WTC11 (cell line): Measurements from ENCODE around the gene FGF16. TPM values are rescaled to one million over a fixed set of nuclear protein-coding genes. Genes with fewer than 3 reads are reported as not detected.

Experiments used
- ATAC-seq: fragments of 200-7000 bp; cut with Tn5 transposase; 2 replicates; pipeline ENCODE4 v1.10.0; 2021; ENCODE audit warnings: mild to moderate bottlenecking, moderate library complexity
- CTCF ChIA-PET: fragments of 300-600 bp; sonication (Branson Sonifier 250); formaldehyde crosslinking; loops from one replicate; lab custom pipeline; 2021; ENCODE audit warnings: antibody characterized with exemption; lab: Charles Lee
- POLR2A ChIA-PET: fragments of 350-600 bp; sonication (Branson Sonifier 250); formaldehyde crosslinking; loops from one replicate; lab custom pipeline; 2021; ENCODE audit warnings: antibody characterized with exemption; lab: Charles Lee
- DNase-seq: peaks from one replicate; pipeline ENCODE4 v3.0.0; 2021; ENCODE audit warnings: low spot score
- H3K27ac Mint-ChIP-seq: 2 replicates; pipeline ENCODE4 v1.8.0; 2021; ENCODE audit warnings: mixed read lengths
- H3K27me3 Mint-ChIP-seq: 2 replicates; pipeline ENCODE4 v1.8.0; 2021; ENCODE audit warnings: low read depth, mild to moderate bottlenecking, moderate library complexity, mixed read lengths
- H3K36me3 Mint-ChIP-seq: 2 replicates; pipeline ENCODE4 v1.8.0; 2021; ENCODE audit warnings: mixed read lengths
- H3K4me1 Mint-ChIP-seq: 2 replicates; pipeline ENCODE4 v1.8.0; 2022; ENCODE audit warnings: mixed read lengths
- H3K4me3 Mint-ChIP-seq: 2 replicates; pipeline ENCODE4 v1.8.0; 2021; ENCODE audit warnings: mild to moderate bottlenecking, moderate library complexity, mixed read lengths
- H3K9me3 Mint-ChIP-seq: 2 replicates; pipeline ENCODE4 v1.8.0; 2021; ENCODE audit warnings: mixed read lengths
- CBFB ChIP-seq: sonication (generic); formaldehyde crosslinking; IDR thresholded peaks from 2 replicates; pipeline ENCODE4 v1.8.1; 2022; ENCODE audit warnings: mild to moderate bottlenecking, low read depth, missing genetic modification reagents
- CREB1 ChIP-seq: sonication (generic); formaldehyde crosslinking; IDR thresholded peaks from 2 replicates; pipeline ENCODE4 v1.8.0; 2023; ENCODE audit warnings: mild to moderate bottlenecking, missing genetic modification reagents
- CREM ChIP-seq: sonication (generic); formaldehyde crosslinking; IDR thresholded peaks from 2 replicates; pipeline ENCODE4 v1.8.1; 2022; ENCODE audit warnings: mild to moderate bottlenecking, missing genetic modification reagents, moderate library complexity
- EMX1 ChIP-seq: fragments of 250-450 bp; sonication (Bioruptor Pico); IDR thresholded peaks from 2 replicates; pipeline ENCODE4 v1.8.0; 2021; ENCODE audit warnings: mild to moderate bottlenecking
- FOXJ3 ChIP-seq: sonication (generic); formaldehyde crosslinking; IDR thresholded peaks from 2 replicates; pipeline ENCODE4 v1.9.0; 2021; ENCODE audit warnings: missing genetic modification reagents, mild to moderate bottlenecking, borderline replicate concordance
- HMGA2 ChIP-seq: fragments of 250-450 bp; sonication (Bioruptor Pico); IDR thresholded peaks from 2 replicates; pipeline ENCODE4 v1.4.0; 2021; ENCODE audit warnings: mild to moderate bottlenecking, moderate library complexity
- MYBL2 ChIP-seq: sonication (generic); formaldehyde crosslinking; IDR thresholded peaks from 2 replicates; pipeline ENCODE4 v1.8.1; 2023; ENCODE audit warnings: mild to moderate bottlenecking, moderate library complexity, missing genetic modification reagents
- SMAD4 ChIP-seq: sonication (generic); formaldehyde crosslinking; IDR thresholded peaks from 2 replicates; pipeline ENCODE4 v1.8.0; 2022; ENCODE audit warnings: mild to moderate bottlenecking, missing genetic modification reagents
- SP1 ChIP-seq: sonication (generic); formaldehyde crosslinking; conservative IDR thresholded peaks from 2 replicates; pipeline ENCODE4 v1.8.1; 2022; ENCODE audit warnings: missing genetic modification reagents
- ZNF423 ChIP-seq: fragments of 250-450 bp; sonication (Bioruptor Pico); IDR thresholded peaks from 2 replicates; pipeline ENCODE4 v2.1.2; 2022; ENCODE audit warnings: mild to moderate bottlenecking, moderate library complexity
- total RNA-seq: library from RNA; stranded (reverse); gene quantifications from 3 replicates; pipeline ENCODE4 v1.2.3, GENCODE V29; 2021
- TF ChIP-seq, protein P1 (sequence below): sonication (generic); formaldehyde crosslinking; IDR thresholded peaks from 2 replicates; pipeline ENCODE4 v1.8.1; 2023; ENCODE audit warnings: mild to moderate bottlenecking, missing genetic modification reagents, moderate library complexity
- TF ChIP-seq, protein P2 (sequence below): sonication (generic); formaldehyde crosslinking; IDR thresholded peaks from 2 replicates; pipeline ENCODE4 v1.8.1; 2023; ENCODE audit warnings: mild to moderate bottlenecking, moderate library complexity, missing genetic modification reagents
- TF ChIP-seq, protein P3 (sequence below): sonication (generic); formaldehyde crosslinking; IDR thresholded peaks from 2 replicates; pipeline ENCODE4 v1.8.0; 2022; ENCODE audit warnings: mild to moderate bottlenecking, missing genetic modification reagents
- TF ChIP-seq, protein P4 (sequence below): fragments of 250-450 bp; sonication (Bioruptor Pico); IDR thresholded peaks from 2 replicates; pipeline ENCODE4 v1.9.0; 2021; ENCODE audit warnings: mild to moderate bottlenecking
- TF ChIP-seq, protein P5 (sequence below): sonication (generic); formaldehyde crosslinking; conservative IDR thresholded peaks from 2 replicates; pipeline ENCODE4 v1.8.1; 2023; ENCODE audit warnings: mild to moderate bottlenecking, low read depth, missing genetic modification reagents, moderate library complexity
- TF ChIP-seq, protein P6 (sequence below): sonication (generic); formaldehyde crosslinking; IDR thresholded peaks from 2 replicates; pipeline ENCODE4 v1.8.1; 2022; ENCODE audit warnings: mild to moderate bottlenecking, missing genetic modification reagents, moderate library complexity, borderline replicate concordance
- TF ChIP-seq, protein P7 (sequence below): sonication (generic); formaldehyde crosslinking; IDR thresholded peaks from 2 replicates; pipeline ENCODE4 v1.8.0; 2023; ENCODE audit warnings: missing genetic modification reagents

The FGF16 gene
- total RNA-seq, 1 experiment from 2014 or later: 1.6 TPM

DNA sequence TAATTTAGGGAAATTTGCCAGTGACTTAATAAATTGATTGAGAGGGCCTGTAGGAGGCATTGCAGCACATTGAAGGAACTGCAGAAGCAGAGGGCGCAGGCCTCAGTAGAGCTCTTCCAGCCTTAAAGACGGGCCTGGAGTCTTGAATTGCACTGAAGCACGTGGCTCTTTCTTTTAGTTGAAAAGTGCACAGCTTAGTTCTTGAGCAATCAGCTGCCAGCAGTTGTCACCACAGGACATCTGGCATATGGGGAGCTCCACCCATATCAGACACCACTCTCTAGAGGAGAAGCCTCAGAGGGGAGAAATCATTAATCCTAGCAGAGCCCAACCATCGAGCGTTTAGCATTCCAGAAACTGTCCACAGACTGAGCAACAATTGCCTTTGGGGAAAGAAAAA lies 16.0 kb upstream of the FGF16 start:
- no peak overlapping the region for H3K27ac Mint-ChIP-seq
- TF ChIP-seq FOXJ3 (CRISPR knock-in tag) (no peak), SMAD4 (CRISPR knock-in tag) (no peak), CREB1 (CRISPR knock-in tag) (no peak), SP1 (CRISPR knock-in tag) (no peak)
- TF ChIP-seq, protein P1, sequence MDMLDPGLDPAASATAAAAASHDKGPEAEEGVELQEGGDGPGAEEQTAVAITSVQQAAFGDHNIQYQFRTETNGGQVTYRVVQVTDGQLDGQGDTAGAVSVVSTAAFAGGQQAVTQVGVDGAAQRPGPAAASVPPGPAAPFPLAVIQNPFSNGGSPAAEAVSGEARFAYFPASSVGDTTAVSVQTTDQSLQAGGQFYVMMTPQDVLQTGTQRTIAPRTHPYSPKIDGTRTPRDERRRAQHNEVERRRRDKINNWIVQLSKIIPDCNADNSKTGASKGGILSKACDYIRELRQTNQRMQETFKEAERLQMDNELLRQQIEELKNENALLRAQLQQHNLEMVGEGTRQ (CRISPR knock-in tag): no peak
- ATAC-seq (peak; percentile 71), DNase-seq (no peak)
- no peak overlapping the region for H3K4me3 Mint-ChIP-seq
- H3K27me3 Mint-ChIP-seq: peaks cover 18% of the 10 kb centered on the region
- POLR2A ChIA-PET: no interaction called here
- H3K9me3 Mint-ChIP-seq: 0 out of 2 replicates have a peak, but pooled peaks cover 3% of the 10 kb centered on the region
- H3K4me1 Mint-ChIP-seq: peaks cover 26% of the 10 kb centered on the region
- no peaks in the 10 kb centered on the region for H3K36me3 Mint-ChIP-seq
- CTCF ChIA-PET: interaction anchor here (1.1 kb wide), 1 partner anchor 16 kb away, joined by 3 read pairs; the partner anchor contains the start of gene FGF16

DNA sequence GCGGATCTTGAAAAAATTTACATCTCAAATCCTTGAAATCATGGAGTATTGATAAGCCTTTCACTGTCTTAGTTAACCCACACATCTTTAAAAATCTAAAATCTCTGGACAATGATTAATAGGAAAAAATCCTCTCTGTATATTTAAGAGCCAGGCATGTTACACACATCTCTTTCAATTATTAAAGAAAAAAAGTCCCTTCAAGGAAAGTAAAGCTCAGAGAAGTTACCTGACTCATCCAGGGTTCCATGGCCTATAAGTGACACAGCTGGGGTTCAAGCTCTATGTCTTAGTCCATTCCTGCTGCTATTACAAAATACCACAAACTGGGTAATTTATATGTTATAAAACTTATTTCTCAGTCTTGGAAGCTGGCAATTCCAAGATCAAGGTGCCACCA lies 14.2 kb upstream of the FGF16 start:
- DNase-seq (no peak), ATAC-seq (no peak)
- H3K9me3 Mint-ChIP-seq: no peaks in the 10 kb centered on the region
- no peak overlapping the region for H3K27ac Mint-ChIP-seq
- H3K27me3 Mint-ChIP-seq: peaks cover 6% of the 10 kb centered on the region
- TF ChIP-seq MYBL2 (CRISPR knock-in tag) (no peak), SP1 (CRISPR knock-in tag) (no peak), ZNF423 (CRISPR knock-in tag) (no peak), CREM (CRISPR knock-in tag) (no peak), EMX1 (CRISPR knock-in tag) (no peak), HMGA2 (CRISPR knock-in tag) (no peak), CBFB (CRISPR knock-in tag) (no peak)
- TF ChIP-seq, protein P2, sequence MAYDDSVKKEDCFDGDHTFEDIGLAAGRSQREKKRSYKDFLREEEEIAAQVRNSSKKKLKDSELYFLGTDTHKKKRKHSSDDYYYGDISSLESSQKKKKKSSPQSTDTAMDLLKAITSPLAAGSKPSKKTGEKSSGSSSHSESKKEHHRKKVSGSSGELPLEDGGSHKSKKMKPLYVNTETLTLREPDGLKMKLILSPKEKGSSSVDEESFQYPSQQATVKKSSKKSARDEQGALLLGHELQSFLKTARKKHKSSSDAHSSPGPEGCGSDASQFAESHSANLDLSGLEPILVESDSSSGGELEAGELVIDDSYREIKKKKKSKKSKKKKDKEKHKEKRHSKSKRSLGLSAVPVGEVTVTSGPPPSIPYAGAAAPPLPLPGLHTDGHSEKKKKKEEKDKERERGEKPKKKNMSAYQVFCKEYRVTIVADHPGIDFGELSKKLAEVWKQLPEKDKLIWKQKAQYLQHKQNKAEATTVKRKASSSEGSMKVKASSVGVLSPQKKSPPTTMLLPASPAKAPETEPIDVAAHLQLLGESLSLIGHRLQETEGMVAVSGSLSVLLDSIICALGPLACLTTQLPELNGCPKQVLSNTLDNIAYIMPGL (CRISPR knock-in tag): no peak
- TF ChIP-seq, protein P3, sequence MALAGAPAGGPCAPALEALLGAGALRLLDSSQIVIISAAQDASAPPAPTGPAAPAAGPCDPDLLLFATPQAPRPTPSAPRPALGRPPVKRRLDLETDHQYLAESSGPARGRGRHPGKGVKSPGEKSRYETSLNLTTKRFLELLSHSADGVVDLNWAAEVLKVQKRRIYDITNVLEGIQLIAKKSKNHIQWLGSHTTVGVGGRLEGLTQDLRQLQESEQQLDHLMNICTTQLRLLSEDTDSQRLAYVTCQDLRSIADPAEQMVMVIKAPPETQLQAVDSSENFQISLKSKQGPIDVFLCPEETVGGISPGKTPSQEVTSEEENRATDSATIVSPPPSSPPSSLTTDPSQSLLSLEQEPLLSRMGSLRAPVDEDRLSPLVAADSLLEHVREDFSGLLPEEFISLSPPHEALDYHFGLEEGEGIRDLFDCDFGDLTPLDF (CRISPR knock-in tag): no peak
- TF ChIP-seq, protein P4, sequence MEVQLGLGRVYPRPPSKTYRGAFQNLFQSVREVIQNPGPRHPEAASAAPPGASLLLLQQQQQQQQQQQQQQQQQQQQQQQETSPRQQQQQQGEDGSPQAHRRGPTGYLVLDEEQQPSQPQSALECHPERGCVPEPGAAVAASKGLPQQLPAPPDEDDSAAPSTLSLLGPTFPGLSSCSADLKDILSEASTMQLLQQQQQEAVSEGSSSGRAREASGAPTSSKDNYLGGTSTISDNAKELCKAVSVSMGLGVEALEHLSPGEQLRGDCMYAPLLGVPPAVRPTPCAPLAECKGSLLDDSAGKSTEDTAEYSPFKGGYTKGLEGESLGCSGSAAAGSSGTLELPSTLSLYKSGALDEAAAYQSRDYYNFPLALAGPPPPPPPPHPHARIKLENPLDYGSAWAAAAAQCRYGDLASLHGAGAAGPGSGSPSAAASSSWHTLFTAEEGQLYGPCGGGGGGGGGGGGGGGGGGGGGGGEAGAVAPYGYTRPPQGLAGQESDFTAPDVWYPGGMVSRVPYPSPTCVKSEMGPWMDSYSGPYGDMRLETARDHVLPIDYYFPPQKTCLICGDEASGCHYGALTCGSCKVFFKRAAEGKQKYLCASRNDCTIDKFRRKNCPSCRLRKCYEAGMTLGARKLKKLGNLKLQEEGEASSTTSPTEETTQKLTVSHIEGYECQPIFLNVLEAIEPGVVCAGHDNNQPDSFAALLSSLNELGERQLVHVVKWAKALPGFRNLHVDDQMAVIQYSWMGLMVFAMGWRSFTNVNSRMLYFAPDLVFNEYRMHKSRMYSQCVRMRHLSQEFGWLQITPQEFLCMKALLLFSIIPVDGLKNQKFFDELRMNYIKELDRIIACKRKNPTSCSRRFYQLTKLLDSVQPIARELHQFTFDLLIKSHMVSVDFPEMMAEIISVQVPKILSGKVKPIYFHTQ (CRISPR knock-in tag): no peak
- TF ChIP-seq, protein P5, sequence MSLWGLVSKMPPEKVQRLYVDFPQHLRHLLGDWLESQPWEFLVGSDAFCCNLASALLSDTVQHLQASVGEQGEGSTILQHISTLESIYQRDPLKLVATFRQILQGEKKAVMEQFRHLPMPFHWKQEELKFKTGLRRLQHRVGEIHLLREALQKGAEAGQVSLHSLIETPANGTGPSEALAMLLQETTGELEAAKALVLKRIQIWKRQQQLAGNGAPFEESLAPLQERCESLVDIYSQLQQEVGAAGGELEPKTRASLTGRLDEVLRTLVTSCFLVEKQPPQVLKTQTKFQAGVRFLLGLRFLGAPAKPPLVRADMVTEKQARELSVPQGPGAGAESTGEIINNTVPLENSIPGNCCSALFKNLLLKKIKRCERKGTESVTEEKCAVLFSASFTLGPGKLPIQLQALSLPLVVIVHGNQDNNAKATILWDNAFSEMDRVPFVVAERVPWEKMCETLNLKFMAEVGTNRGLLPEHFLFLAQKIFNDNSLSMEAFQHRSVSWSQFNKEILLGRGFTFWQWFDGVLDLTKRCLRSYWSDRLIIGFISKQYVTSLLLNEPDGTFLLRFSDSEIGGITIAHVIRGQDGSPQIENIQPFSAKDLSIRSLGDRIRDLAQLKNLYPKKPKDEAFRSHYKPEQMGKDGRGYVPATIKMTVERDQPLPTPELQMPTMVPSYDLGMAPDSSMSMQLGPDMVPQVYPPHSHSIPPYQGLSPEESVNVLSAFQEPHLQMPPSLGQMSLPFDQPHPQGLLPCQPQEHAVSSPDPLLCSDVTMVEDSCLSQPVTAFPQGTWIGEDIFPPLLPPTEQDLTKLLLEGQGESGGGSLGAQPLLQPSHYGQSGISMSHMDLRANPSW (CRISPR knock-in tag): no peak
- TF ChIP-seq, protein P6, sequence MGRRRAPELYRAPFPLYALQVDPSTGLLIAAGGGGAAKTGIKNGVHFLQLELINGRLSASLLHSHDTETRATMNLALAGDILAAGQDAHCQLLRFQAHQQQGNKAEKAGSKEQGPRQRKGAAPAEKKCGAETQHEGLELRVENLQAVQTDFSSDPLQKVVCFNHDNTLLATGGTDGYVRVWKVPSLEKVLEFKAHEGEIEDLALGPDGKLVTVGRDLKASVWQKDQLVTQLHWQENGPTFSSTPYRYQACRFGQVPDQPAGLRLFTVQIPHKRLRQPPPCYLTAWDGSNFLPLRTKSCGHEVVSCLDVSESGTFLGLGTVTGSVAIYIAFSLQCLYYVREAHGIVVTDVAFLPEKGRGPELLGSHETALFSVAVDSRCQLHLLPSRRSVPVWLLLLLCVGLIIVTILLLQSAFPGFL (CRISPR knock-in tag): no peak
- TF ChIP-seq, protein P7, sequence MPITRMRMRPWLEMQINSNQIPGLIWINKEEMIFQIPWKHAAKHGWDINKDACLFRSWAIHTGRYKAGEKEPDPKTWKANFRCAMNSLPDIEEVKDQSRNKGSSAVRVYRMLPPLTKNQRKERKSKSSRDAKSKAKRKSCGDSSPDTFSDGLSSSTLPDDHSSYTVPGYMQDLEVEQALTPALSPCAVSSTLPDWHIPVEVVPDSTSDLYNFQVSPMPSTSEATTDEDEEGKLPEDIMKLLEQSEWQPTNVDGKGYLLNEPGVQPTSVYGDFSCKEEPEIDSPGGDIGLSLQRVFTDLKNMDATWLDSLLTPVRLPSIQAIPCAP (CRISPR knock-in tag): no peak
- H3K4me1 Mint-ChIP-seq: peaks cover 22% of the 10 kb centered on the region
- ChIA-PET POLR2A (no interaction called here), CTCF (no interaction called here)
- no peak overlapping the region for H3K4me3 Mint-ChIP-seq
- no peaks in the 10 kb centered on the region for H3K36me3 Mint-ChIP-seq
